ENCODE measurements around the gene FIG4.
"Not testable (repeated sequence)": the region's sequence is repeated elsewhere in the genome, so short reads cannot be mapped to it uniquely, and the experiment has no call there.

FIG4 gene

DNA sequence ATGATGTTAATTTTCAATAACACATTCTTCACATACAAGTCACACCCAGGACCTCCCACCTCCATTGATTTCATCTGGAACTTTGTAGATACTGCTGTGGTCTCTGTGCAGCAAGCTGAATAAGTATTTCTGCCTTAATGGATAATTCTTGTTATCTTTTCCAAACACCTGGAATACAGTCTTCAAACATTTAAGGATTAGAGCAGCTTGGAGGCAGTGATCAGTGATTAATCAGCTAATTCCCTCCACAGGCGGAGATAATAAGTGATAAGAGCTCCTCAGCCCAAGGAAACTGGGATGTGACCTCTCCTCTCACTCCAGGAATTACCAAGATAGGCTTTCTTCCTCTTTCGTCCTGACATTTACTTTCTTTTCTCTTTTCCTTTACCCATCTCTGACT lies 110.7 kb downstream of the FIG4 start:
- Mint-ChIP-seq H3K36me3 (no peaks in the 10 kb centered on the region), H3K4me1 (no peaks in the 10 kb centered on the region), H3K27me3 (no peaks in the 10 kb centered on the region), H3K4me3 (no peak overlapping the region), H3K27ac (no peak overlapping the region), H3K9me3 (no peaks in the 10 kb centered on the region)
- no peak for DNase-seq
- CTCF ChIA-PET, result interaction anchor here (1.9 kb wide), 1 partner anchor 9 kb away, joined by 5 read pairs; no protein-coding TSS in a partner anchor

DNA sequence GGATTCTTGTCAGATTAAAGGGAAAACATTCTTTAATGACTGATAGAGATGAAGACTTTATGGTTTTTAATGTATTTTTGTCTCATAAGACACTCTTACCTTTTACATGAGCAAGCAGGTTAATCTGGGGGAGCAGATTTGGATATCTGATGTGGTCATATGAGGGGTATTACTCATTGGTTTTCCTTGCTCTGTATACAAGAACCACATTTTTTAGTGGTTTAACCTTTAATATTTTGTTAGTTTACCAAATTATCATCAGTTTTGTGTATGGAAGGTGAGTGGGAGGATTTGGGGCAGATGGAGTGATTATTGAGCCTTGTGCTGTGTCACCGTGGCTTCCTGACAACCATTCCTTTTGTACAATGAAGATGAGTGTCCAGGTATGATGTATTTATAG lies 112.9 kb downstream of the FIG4 start:
- no peaks in the 10 kb centered on the region for H3K27me3 Mint-ChIP-seq
- no peaks in the 10 kb centered on the region for H3K36me3 Mint-ChIP-seq
- CTCF ChIA-PET, result no interaction called here

DNA sequence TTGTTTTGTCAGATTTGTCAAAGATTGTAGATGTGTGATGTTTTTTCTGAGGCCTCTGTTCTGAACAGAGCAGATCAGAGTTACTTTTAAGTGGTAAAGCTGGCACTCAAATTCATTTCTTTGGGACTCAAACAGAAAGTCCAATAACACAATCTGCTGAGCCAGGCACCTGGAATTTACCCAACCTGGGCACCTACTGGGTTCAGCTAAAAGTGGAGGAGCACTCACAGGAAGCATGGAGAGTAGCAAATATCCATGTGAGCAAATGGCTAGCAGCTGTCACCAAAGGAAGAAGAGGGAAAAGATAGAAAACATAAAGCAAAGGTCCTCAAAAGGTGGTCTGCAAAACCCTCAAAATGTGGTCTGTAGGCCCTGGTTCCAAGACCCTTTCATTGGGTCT lies 116.8 kb downstream of the FIG4 start:
- CTCF ChIA-PET, result no interaction called here
- Mint-ChIP-seq H3K27ac (no peak overlapping the region), H3K9me3 (no peaks in the 10 kb centered on the region), H3K4me3 (no peak overlapping the region), H3K27me3 (no peaks in the 10 kb centered on the region), H3K36me3 (no peaks in the 10 kb centered on the region), H3K4me1 (no peaks in the 10 kb centered on the region)
- DNase-seq, result no peak

More for the DNA sequence above, 112.9 kb downstream of the FIG4 start:
- Mint-ChIP-seq H3K4me1 (no peaks in the 10 kb centered on the region), H3K27ac (no peak overlapping the region), H3K4me3 (no peak overlapping the region), H3K9me3 (no peaks in the 10 kb centered on the region)
- no peak for DNase-seq

DNA sequence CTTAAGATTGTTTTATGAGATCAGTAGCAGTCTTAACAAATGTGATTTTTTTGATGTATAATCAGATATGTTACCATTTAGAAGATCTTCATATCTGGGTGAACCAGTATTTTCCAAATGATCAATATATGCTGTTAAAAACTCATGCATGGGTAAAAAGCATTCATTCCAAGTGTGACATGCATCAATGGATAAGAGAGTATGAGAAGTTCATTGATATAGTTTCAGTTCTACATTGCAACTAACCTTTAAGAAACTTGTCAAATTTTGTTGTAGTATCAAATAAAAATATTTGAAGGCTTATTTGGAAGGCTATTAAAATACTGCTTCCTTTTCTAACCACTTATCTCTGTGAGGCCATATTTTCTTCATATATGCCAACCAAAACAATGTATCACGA lies 117.7 kb downstream of the FIG4 start:
- Mint-ChIP-seq H3K27me3 (no peaks in the 10 kb centered on the region), H3K27ac (no peak overlapping the region), H3K4me1 (no peaks in the 10 kb centered on the region), H3K4me3 (no peak overlapping the region), H3K36me3 (no peaks in the 10 kb centered on the region), H3K9me3 (no peaks in the 10 kb centered on the region)
- no peak for DNase-seq
- CTCF ChIA-PET, result no interaction called here

DNA sequence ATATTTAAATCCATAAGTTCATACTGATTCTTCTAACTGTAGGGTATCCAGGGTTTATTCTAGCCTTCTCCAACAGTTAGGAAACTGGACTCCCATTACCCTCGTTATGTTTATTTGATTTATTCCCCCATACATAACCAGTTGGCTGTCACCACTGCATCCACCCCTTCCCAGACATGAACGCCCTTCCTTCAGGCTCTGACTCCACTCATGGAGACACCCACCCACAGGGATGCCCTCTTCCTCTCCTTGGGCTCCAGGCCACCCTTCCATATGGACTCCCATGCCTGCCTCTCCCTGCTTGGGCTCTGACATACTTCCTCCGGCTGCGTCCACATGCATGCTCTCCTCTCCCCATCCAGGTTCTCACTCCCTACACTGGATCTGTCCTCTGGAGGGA lies 124.0 kb downstream of the FIG4 start:
- Mint-ChIP-seq H3K9me3 (no peaks in the 10 kb centered on the region), H3K4me3 (no peak overlapping the region), H3K36me3 (no peaks in the 10 kb centered on the region), H3K27me3 (no peaks in the 10 kb centered on the region), H3K27ac (no peak overlapping the region), H3K4me1 (no peaks in the 10 kb centered on the region)
- CTCF ChIA-PET, result no interaction called here
- no peak for DNase-seq

DNA sequence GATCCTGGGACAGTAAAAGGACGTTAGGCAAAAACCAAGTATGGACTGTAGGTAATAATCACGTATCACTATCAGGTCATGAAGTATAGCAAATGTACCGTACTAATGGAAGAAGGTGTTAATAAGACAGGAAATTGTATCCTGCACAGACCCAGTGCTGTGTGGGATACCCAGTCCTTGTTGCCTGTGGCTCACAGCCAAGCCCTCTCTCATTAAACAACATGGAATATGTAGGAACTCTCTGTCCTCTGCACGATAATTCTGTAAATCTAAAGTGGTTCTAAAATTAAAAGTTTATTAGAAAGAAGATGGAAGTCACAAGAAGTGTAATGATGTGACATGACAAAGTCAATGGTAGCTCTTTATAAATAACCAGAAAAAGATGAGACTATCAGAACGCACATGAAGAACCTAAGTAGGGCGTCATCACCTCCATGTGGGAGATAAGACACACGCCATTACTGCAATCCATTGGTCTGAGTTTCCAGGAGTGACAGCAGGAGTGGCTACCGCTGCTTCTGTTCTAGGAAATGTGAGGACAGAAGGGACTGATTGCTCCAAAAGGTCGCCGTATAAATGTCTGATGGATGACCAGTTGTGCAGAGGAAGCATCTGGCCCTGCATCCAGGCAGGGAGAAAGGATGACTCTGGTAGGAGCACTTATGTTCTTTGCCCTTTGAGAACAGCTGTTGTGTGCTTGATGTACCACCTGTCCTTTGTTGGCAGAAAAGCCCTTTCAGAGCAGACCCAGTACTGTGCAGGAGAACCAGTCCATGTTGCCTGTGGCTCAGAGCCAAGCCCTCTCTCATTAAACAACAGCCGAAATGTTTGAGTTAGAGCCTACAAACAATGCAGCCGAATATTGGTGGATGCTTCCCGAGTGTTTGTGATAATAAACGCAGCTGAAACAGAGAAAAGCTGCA lies 125.6 kb downstream of the FIG4 start:
- no peaks in the 10 kb centered on the region for H3K27me3 Mint-ChIP-seq
- CTCF ChIA-PET, result no interaction called here
- no peak overlapping the region for H3K4me3 Mint-ChIP-seq
- no peak for DNase-seq
- no peaks in the 10 kb centered on the region for H3K36me3 Mint-ChIP-seq
- H3K4me1 Mint-ChIP-seq, result no peaks in the 10 kb centered on the region
- no peaks in the 10 kb centered on the region for H3K9me3 Mint-ChIP-seq
- H3K27ac Mint-ChIP-seq, result no peak overlapping the region

DNA sequence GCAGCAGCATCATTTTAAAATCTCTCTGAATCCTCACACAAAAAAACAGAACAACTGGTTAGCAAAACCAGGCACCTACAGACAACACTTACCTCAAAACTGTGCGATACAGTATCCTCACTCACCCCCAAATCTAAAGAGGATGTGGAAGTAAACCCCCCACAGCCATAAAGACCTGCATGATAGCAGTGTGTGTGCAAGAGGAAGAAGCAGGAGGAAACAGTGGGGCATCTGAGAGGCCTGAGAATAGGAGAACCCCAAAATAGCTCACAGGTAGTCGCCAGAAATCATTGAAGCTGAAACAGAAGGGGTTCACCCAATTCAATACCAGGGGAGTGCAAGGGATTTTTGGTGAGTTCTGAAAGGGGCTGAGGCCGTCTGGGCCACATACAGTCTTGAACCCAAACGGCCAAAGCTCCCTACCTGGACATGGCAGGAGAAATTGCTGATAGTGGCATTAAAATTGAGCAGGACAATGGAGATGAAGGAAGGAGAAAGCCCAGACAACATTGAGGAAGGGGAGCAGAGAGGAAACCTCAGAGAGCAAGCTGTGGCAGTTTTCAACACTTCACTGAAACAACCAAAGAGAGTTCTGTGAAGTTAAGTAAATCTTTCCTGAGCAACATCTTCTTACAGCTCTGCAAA lies 129.7 kb downstream of the FIG4 start:
- Mint-ChIP-seq H3K27ac (no peak overlapping the region), H3K4me3 (no peak overlapping the region), H3K36me3 (no peaks in the 10 kb centered on the region), H3K27me3 (no peaks in the 10 kb centered on the region), H3K9me3 (no peaks in the 10 kb centered on the region), H3K4me1 (no peaks in the 10 kb centered on the region)
- CTCF ChIA-PET, result interaction anchor here (0.9 kb wide), 1 partner anchor 219 kb away, joined by 3 read pairs; no protein-coding TSS in a partner anchor
- no peak for DNase-seq

DNA sequence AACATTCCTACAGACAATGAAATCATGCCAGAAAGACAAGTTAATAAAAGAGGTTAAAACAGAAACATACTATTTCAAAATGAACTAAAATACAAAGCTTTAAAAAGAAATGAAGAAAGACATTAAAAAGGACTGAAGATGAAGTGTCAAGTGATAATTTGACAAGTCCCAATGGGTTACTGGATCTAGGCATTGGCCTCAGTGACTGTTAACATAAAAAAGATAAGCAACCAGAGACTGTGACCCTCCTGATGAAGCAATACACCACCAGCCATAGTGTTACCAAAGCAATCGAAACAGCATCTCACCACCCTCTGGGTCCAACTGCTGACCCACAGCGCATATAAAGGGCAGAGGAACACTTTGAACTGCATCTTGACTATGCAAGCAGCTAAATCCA lies 130.3 kb downstream of the FIG4 start:
- Mint-ChIP-seq H3K36me3 (no peaks in the 10 kb centered on the region), H3K9me3 (no peaks in the 10 kb centered on the region), H3K4me3 (no peak overlapping the region), H3K27me3 (no peaks in the 10 kb centered on the region), H3K4me1 (no peaks in the 10 kb centered on the region), H3K27ac (no peak overlapping the region)
- CTCF ChIA-PET, result no interaction called here
- no peak for DNase-seq

DNA sequence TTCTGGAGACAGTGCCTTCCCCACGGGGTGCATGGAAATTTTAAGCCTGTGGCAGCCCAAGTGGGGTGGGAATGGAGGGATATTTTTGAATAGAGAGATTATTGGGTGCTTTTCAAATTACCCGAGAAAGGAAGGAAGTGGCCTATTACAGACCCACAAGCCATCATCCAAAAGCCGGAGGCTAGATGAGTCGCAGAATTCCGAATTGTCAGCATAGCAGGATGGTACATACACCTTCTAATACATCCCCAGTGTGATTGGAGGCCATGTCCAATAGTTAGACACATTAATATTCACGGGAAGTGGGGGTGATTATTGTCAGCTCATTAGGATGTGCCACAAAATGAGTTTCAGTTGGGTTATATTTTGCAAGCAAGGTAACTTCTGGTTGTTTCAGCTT lies 133.0 kb downstream of the FIG4 start:
- Mint-ChIP-seq H3K27me3 (no peaks in the 10 kb centered on the region), H3K4me3 (no peak overlapping the region), H3K9me3 (no peaks in the 10 kb centered on the region), H3K4me1 (no peaks in the 10 kb centered on the region), H3K27ac (no peak overlapping the region), H3K36me3 (no peaks in the 10 kb centered on the region)
- CTCF ChIA-PET, result interaction anchor here (0.6 to 0.8 kb wide), 2 partner anchors 214 to 216 kb away, joined by 3 read pairs; no protein-coding TSS in a partner anchor
- DNase-seq, result no peak

DNA sequence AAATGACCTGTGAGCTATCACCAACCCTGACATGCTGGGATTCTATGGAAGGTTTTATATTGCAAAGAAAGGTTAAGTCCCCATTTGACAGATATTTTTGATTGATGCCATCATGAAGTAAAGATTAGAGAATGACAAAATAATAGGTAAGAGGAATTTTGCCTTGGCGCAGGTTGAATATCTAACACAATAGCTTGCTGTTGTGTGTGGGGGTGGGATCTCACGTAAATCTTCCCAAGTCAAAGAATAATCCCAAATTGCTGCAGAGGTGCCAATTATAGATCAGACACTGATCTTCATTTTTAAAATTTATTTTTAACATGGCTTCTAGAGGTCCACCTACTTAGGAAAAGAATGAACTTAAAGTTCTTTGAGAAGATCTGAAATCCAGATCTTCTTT lies 135.5 kb downstream of the FIG4 start:
- H3K4me1 Mint-ChIP-seq, result no peaks in the 10 kb centered on the region
- H3K9me3 Mint-ChIP-seq, result peaks cover 3% of the 10 kb centered on the region
- no peak for DNase-seq
- CTCF ChIA-PET, result no interaction called here
- H3K36me3 Mint-ChIP-seq, result no peaks in the 10 kb centered on the region
- no peak overlapping the region for H3K27ac Mint-ChIP-seq
- no peaks in the 10 kb centered on the region for H3K27me3 Mint-ChIP-seq
- H3K4me3 Mint-ChIP-seq, result no peak overlapping the region

DNA sequence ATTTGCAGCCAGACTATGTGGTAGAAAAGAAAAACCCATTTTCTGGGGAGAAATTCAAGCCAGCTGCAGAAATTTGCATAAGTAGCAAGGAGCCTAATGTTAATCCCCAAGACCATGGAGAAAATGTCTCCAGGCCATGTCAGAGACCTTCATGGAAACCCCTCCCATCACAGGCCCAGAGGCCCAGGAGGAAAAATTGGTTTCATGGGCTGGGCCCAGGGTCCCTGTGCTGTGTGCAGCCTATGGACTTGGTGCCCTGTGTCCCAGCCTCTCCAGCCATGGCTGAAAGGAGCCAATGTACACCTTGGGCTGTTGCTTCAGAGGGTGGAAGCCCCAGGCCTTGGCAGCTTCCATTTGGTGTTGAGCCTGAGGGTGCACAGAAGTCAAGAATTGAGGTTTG lies 140.3 kb downstream of the FIG4 start:
- H3K27me3 Mint-ChIP-seq, H3K27ac Mint-ChIP-seq, H3K36me3 Mint-ChIP-seq, CTCF ChIA-PET, H3K4me1 Mint-ChIP-seq, H3K9me3 Mint-ChIP-seq, H3K4me3 Mint-ChIP-seq, DNase-seq: not testable (repeated sequence)

DNA sequence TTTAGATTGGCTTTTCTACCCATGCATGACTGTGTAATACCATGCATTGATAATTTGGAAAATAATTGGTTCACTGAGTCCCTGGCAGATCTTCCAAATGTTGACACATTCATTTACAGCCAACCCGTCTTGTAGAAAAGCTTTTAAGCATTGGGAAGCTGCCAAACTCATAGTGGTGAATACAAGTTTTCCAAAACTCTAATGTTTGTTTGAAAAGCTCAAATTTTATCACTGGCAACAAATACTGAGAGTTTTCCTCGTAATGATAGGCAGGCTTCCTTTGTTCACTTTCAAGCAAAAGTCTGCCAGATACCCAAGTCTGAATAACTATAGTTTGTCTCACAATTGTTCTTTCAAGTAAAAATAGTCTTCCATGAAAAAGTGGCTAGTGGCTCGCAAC lies 143.0 kb downstream of the FIG4 start:
- no peak for DNase-seq
- no peak overlapping the region for H3K4me3 Mint-ChIP-seq
- peaks cover 6% of the 10 kb centered on the region for H3K9me3 Mint-ChIP-seq
- no peak overlapping the region for H3K27ac Mint-ChIP-seq
- CTCF ChIA-PET, result no interaction called here
- H3K27me3 Mint-ChIP-seq, result no peaks in the 10 kb centered on the region
- no peaks in the 10 kb centered on the region for H3K36me3 Mint-ChIP-seq
- H3K4me1 Mint-ChIP-seq, result no peaks in the 10 kb centered on the region

DNA sequence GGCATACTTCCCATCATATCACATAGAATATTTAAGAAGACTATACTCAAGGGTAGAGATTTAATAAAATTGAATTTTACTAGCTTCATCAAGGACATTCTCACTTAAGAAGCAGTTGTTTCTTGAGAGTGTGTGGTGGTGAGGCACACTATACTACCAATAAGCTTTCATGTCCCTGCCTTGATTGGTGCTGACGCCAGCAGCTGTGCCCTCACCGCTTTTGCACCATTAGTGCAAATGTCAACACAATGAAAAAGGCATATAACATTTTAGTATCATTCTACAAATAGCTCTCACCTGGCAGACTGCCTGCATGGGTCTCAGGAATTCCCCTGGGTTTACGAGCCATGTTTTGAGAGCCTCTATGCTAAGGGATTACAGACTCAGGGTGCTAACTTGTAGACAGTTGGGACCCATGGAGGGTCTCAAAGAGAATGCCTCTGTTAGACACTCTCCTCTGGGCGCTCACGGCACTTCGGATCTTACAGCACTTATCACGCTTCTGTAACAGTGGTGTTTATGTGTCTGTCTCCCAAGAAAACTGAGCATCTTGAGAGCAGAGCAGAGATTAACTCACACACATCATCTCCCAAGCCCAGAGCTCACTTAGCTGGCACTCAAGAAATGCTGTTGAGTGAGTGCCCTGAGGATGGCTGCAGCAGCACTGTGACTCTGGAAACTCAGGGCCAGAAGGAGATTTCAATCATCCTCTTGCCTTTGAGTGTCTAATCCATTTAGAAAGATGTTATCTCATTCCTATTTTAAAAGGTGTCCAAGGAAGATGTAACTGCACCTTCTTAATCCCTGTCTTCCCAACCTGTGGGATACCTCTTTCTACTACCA lies 143.7 kb downstream of the FIG4 start:
- CTCF ChIA-PET, result no interaction called here
- no peak for DNase-seq
- H3K4me1 Mint-ChIP-seq, result no peaks in the 10 kb centered on the region
- H3K9me3 Mint-ChIP-seq, result peaks cover 6% of the 10 kb centered on the region
- no peaks in the 10 kb centered on the region for H3K36me3 Mint-ChIP-seq
- H3K27me3 Mint-ChIP-seq, result no peaks in the 10 kb centered on the region
- no peak overlapping the region for H3K27ac Mint-ChIP-seq
- no peak overlapping the region for H3K4me3 Mint-ChIP-seq

DNA sequence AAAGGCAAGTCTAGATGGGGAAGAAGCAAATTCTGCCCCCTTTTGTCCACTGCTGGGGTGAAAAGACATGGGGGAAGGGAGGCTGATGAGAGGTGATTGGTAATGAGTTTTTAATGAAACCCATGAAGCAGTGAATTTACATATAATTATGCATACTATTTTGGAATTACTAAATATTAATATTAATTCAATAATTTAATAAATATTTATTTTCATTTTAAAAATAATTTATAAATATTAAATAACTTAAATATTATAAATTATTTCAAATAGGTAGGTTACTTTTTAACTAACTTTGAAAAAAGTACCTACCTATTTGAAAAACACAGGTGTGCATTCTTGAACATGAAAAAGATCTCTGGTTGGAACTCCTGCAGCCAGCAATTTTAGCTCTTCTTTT lies 148.9 kb downstream of the FIG4 start:
- H3K4me3 Mint-ChIP-seq, result no peak overlapping the region
- no peak for DNase-seq
- CTCF ChIA-PET, result interaction anchor here (0.6 kb wide), 1 partner anchor 128 kb away, joined by 3 read pairs; no protein-coding TSS in a partner anchor
- no peaks in the 10 kb centered on the region for H3K9me3 Mint-ChIP-seq
- H3K27ac Mint-ChIP-seq, result no peak overlapping the region
- no peaks in the 10 kb centered on the region for H3K4me1 Mint-ChIP-seq
- H3K27me3 Mint-ChIP-seq, result no peaks in the 10 kb centered on the region
- no peaks in the 10 kb centered on the region for H3K36me3 Mint-ChIP-seq

All from activated naive CD4-positive, alpha-beta T cell treated with anti-CD3 and anti-CD28 coated beads, Interleukin-2, amount 10 ng/mL, durations not matched to agents 7 days and 5 days (primary cell).